HepG2 (cell line): Measurements from ENCODE around the gene NFATC4. TPM values are rescaled to one million over a fixed set of nuclear protein-coding genes. Genes with fewer than 3 reads are reported as not detected.

Experiments used
- ATAC-seq: fragments of 200-7000 bp; cut with Tn5 transposase; 3 replicates; pipeline ENCODE4 v1.9.1; 2020; ENCODE audit warnings: mild to moderate bottlenecking, moderate library complexity
- BruUV-seq: library from RNA; stranded (reverse); fragments of 400-500 nt; replicated peaks from 2 replicates; lab custom pipeline; 2021; lab: Mats Ljungman, UMichigan
- CTCF ChIA-PET: fragments of 300-600 bp; formaldehyde crosslinking; extraction: SDS; loops from one replicate; lab custom pipeline; 2021; ENCODE audit warnings: low total read pairs, inconsistent platforms, low intra/inter-chr PET ratio; lab: Yijun Ruan, JAX
- POLR2A ChIA-PET: fragments of 350-600 bp; sonication (Branson Sonifier 250); formaldehyde crosslinking; loops from one replicate; lab custom pipeline; 2020; ENCODE audit warnings: antibody characterized with exemption, inconsistent platforms; lab: Yijun Ruan, JAX
- DNase-seq: peaks from one replicate; pipeline ENCODE4 v3.0.0-alpha.2; 2015; ENCODE audit warnings: low spot score
- FAIRE-seq: peaks from 3 replicates; lab custom pipeline; 2011; peaks lifted over from hg19 to GRCh38; lab: Jason Lieb, UNC
- H2AFZ ChIP-seq: one replicate; pipeline ENCODE4 v1.6.1; 2011; ENCODE audit warnings: low read length, inconsistent platforms
- H3K27ac ChIP-seq: fragments of 300-600 bp; 3 replicates; pipeline ENCODE4 v1.8.0; 2011; ENCODE audit warnings: mixed run types, mild to moderate bottlenecking, mixed read lengths, low read length, inconsistent platforms; ENCODE audit not compliant: insufficient read depth; ENCODE audit errors: extremely low read length
- H3K27me3 ChIP-seq, 2 experiments: fragments of 200-600 bp in 1 of 2; 2 replicates in 1 of 2; 3 replicates in 1 of 2; pipeline versions ENCODE4 v1.6.0 to v1.8.0; 2011; ENCODE audit warnings: low read length in 2 of 2, mild to moderate bottlenecking in 2 of 2, moderate library complexity in 2 of 2, inconsistent platforms in 1 of 2; ENCODE audit not compliant: insufficient read depth in 2 of 2, control insufficient read depth in 1 of 2
- H3K36me3 ChIP-seq, 2 experiments: fragments of 200-600 bp in 1 of 2; replicated peaks in 1 of 2; 2 replicates in 1 of 2; 3 replicates in 1 of 2; pipeline versions ENCODE4 v1.5.1 to v1.8.0; 2011; ENCODE audit warnings: low read length in 2 of 2, inconsistent platforms in 1 of 2; ENCODE audit not compliant: insufficient read depth in 2 of 2, control insufficient read depth in 1 of 2
- H3K4me1 ChIP-seq: 2 replicates; pipeline ENCODE4 v1.5.1; 2012; ENCODE audit warnings: low read length, inconsistent platforms; ENCODE audit not compliant: insufficient read depth
- H3K4me2 ChIP-seq: 2 replicates; pipeline ENCODE4 v1.6.0; 2011; ENCODE audit warnings: low read depth, low read length, inconsistent platforms
- H3K4me3 ChIP-seq, 3 experiments: fragments of 200-600 bp in 1 of 3; sonication (generic), shearing (Covaris generic) in 1 of 3; replicated peaks in 1 of 3; 2 replicates each; pipeline ENCODE4 v1.5.1; 2011 to 2016; ENCODE audit warnings: low read length in 3 of 3, inconsistent platforms in 2 of 3, low read depth in 2 of 3, mild to moderate bottlenecking in 2 of 3, control low read depth in 1 of 3, mixed read lengths in 1 of 3; ENCODE audit not compliant: insufficient read depth in 1 of 3
- H3K79me2 ChIP-seq: one replicate; pipeline ENCODE4 v1.6.1; 2011; ENCODE audit warnings: low read length, inconsistent platforms; ENCODE audit not compliant: insufficient read depth
- H3K9ac ChIP-seq: 2 replicates; pipeline ENCODE4 v1.6.0; 2011; ENCODE audit warnings: mild to moderate bottlenecking, low read depth, low read length, inconsistent platforms; ENCODE audit not compliant: insufficient read depth
- H3K9me3 ChIP-seq: 2 replicates; pipeline ENCODE4 v1.5.1; 2012; ENCODE audit warnings: mild to moderate bottlenecking, low read length
- H4K20me1 ChIP-seq: 2 replicates; pipeline ENCODE4 v1.6.0; 2011; ENCODE audit warnings: inconsistent platforms, mild to moderate bottlenecking, low read length, moderate library complexity; ENCODE audit not compliant: insufficient read depth
- ATF7-NPFF ChIP-seq: sonication (generic); formaldehyde crosslinking; IDR thresholded peaks from 2 replicates; pipeline ENCODE4 v1.8.1; 2023; ENCODE audit warnings: mild to moderate bottlenecking, low read depth, missing genetic modification reagents, moderate library complexity
- GATAD1 ChIP-seq: IDR thresholded peaks from 2 replicates; pipeline ENCODE4 v1.6.1; 2016; ENCODE audit warnings: missing genetic modification reagents, missing compliant biosample characterization
- SPEN ChIP-seq: sonication (generic); formaldehyde crosslinking; IDR thresholded peaks from 2 replicates; pipeline ENCODE4 v1.5.1; 2020; ENCODE audit warnings: low read depth, mild to moderate bottlenecking, missing genetic modification reagents
- ZNF460 ChIP-seq: sonication (generic); formaldehyde crosslinking; IDR thresholded peaks from 2 replicates; pipeline ENCODE4 v1.5.1; 2020; ENCODE audit warnings: missing genetic modification reagents, mild to moderate bottlenecking, borderline replicate concordance
- ZNF652 ChIP-seq: IDR thresholded peaks from 2 replicates; pipeline ENCODE4 v1.6.1; 2016; ENCODE audit warnings: low read depth, borderline replicate concordance
- ZNF776 ChIP-seq: sonication (generic); formaldehyde crosslinking; IDR thresholded peaks from 2 replicates; pipeline ENCODE4 v1.4.0; 2020; ENCODE audit warnings: mild to moderate bottlenecking, missing genetic modification reagents
- ZNF780A ChIP-seq: sonication (generic); formaldehyde crosslinking; IDR thresholded peaks from 2 replicates; pipeline ENCODE4 v1.8.0; 2022; ENCODE audit warnings: mild to moderate bottlenecking, missing genetic modification reagents, moderate library complexity
- ZSCAN25 ChIP-seq: sonication (generic); formaldehyde crosslinking; IDR thresholded peaks from 2 replicates; pipeline ENCODE4 v1.8.0; 2022; ENCODE audit warnings: mild to moderate bottlenecking, missing genetic modification reagents
- WGBS: methylation state at CpG from one replicate; pipeline ENCODE4 v1.1.6; 2017; ENCODE audit warnings: low lambda C conversion rate; 5-methylcytosine and 5-hydroxymethylcytosine counted together
- in situ Hi-C: cut with HindIII; loops from 2 replicates; pipeline ENCODE4 v1.10.0; 2017; ENCODE audit warnings: low pct_unique_long_range_greater_than_20kb; ENCODE audit not compliant: extremely low pct_ligation_motif_present
- intact Hi-C: fragments of 100-400 bp; cut with micrococcal nuclease; formaldehyde crosslinking; loops from one replicate; pipeline ENCODE4 v1.10.0; 2022; ENCODE audit not compliant: unreplicated experiment
- polyA plus RNA-seq, 8 experiments: library from polyadenylated mRNA; depleted of rRNA in 3 of 8; stranded (reverse) in 7 of 8; unstranded in 1 of 8; fragments of >200 nt; fragmentation: Illumina TruSeq in 4 of 8; extraction: Trizol in 4 of 8; gene quantifications; 2 replicates each; pipeline versions ENCODE4 v1.2.1 to v1.2.3, GENCODE V29; 2011 to 2016; ENCODE audit warnings: low read depth in 4 of 8, missing spikeins in 1 of 8, mixed read lengths in 1 of 8; ENCODE audit not compliant: insufficient read depth in 1 of 8
- total RNA-seq, 5 experiments: library from RNA; depleted of rRNA; stranded (reverse); fragments of >200 nt; fragmentation: Illumina TruSeq; extraction: Trizol; gene quantifications; 2 replicates each; pipeline ENCODE4 v1.2.3, GENCODE V29; 2016; ENCODE audit warnings: low read depth in 1 of 5
- TF ChIP-seq, protein P1 (sequence below): sonication (generic); formaldehyde crosslinking; IDR thresholded peaks from 2 replicates; pipeline ENCODE4 v1.5.0; 2020; ENCODE audit warnings: missing genetic modification reagents
- TF ChIP-seq, protein P2 (sequence below): sonication (generic); formaldehyde crosslinking; IDR thresholded peaks from 2 replicates; pipeline ENCODE4 v1.9.0; 2021; ENCODE audit warnings: missing genetic modification reagents, borderline replicate concordance

NFATC4 gene
- total and polyA plus RNA-seq, 2 of the 13 experiments (the other 11 are each of a cell fraction or from before 2014, with no cell fraction given) = 0.04 to 0.15 TPM

DNA sequence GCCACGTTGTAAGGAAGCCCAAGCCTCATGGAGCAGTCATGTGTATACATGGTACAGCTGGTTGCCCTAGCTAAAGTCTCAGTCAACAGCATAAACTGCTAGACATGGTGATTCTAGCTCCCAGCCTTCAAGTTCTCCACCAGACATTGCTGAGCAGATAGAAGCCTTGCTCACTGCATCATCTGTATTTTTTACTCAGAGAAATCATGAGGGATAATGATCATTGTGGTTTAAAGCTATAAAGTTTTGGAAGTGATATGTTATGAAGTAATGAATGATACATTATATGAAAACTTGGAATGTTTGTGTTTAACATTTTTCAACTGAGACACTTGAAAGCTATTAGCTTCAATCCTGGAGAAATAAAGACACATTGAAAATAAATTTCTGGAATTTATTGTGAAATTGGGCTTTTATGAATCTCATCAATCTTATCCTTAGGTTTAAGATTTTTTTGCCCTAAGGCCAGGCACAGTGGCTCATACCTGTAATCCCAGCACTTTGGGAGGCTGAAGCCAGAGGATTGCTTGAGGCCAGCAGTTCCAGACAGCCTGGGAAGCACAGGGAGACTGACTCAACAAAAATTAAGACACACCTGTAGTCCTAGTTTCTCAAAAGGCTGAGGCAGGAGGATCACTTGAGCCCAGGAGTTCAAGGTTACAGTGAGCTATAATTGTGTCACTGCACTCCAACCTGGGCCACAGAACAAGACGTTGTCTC, 5.6 kb upstream of the NFATC4 start:
- Histone ChIP-seq H3K4me3 (no peak overlapping the region), H3K4me2 (no peak overlapping the region), H3K9ac (no peak overlapping the region), H3K27ac (no peak overlapping the region), H3K27me3 (peaks cover 4 to 15% of the 10 kb centered on the region in 2 experiments), H2AFZ (no peak overlapping the region), H3K79me2 (no peaks in the 10 kb centered on the region), H4K20me1 (no peaks in the 10 kb centered on the region), H3K9me3 (no peaks in the 10 kb centered on the region), H3K36me3 (no peaks in the 10 kb centered on the region), H3K4me1 (peaks cover 22% of the 10 kb centered on the region)
- DNase-seq = no peak
- CTCF ChIA-PET = interaction anchor here (7.9 kb wide), 1 partner anchor 71 kb away, joined by 295 read pairs; the partner anchor contains the start of genes CBLN3 and KHNYN
- POLR2A ChIA-PET = interaction anchor here (2.5 to 3.1 kb wide), 3 partner anchors 67 to 80 kb away, joined by 7 to 14 read pairs (median 9); partner anchors contain the start of genes CBLN3 and KHNYN
- WGBS = 1% methylated on average over 2 of the region's 2 CpGs
- ATAC-seq = no peak
- intact Hi-C loops (no loop called here), in situ Hi-C loops (no loop called here)
- no peak for TF ChIP-seq ATF7-NPFF
- TF ChIP-seq SPEN = no peak
- TF ChIP-seq ZSCAN25 (CRISPR knock-in tag) = no peak
- TF ChIP-seq, protein P1, sequence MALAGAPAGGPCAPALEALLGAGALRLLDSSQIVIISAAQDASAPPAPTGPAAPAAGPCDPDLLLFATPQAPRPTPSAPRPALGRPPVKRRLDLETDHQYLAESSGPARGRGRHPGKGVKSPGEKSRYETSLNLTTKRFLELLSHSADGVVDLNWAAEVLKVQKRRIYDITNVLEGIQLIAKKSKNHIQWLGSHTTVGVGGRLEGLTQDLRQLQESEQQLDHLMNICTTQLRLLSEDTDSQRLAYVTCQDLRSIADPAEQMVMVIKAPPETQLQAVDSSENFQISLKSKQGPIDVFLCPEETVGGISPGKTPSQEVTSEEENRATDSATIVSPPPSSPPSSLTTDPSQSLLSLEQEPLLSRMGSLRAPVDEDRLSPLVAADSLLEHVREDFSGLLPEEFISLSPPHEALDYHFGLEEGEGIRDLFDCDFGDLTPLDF (CRISPR knock-in tag) = no peak
- no peak for TF ChIP-seq ZNF652 (CRISPR knock-in tag)
- BruUV-seq = no TSS peak
- no peak for FAIRE-seq

DNA sequence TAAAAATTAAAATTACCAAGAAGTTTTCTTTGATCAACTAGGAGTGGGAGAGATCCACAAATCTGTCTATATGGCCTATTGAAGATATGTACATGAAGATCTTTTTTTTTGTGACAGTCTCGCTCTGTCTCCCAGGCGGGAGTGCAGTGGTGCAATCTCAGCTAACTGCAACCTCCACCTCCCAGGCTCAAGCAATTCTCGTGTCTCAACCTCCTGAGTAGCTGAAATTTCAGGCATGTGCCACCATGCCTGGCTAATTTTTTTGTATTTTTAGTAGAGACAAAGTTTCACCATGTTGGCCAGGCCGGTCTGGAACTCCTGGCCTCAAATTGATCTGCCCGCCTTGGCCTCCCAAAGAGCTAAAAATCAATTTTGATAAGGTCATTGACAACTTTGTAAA, 4.6 kb upstream of the NFATC4 start:
- Histone ChIP-seq H3K36me3 (no peaks in the 10 kb centered on the region), H3K9me3 (no peaks in the 10 kb centered on the region), H3K79me2 (no peaks in the 10 kb centered on the region), H3K9ac (no peak overlapping the region), H3K27ac (no peak overlapping the region), H4K20me1 (no peaks in the 10 kb centered on the region), H3K27me3 (peaks cover 6 to 23% of the 10 kb centered on the region in 2 experiments), H2AFZ (no peak overlapping the region), H3K4me1 (peaks cover 26% of the 10 kb centered on the region), H3K4me3 (no peak overlapping the region), H3K4me2 (no peak overlapping the region)
- FAIRE-seq = no peak
- no peak for ATAC-seq
- no TSS peak for BruUV-seq
- in situ Hi-C loops = no loop called here
- CTCF ChIA-PET = interaction anchor here (7.9 kb wide), 1 partner anchor 70 kb away, joined by 295 read pairs; the partner anchor contains the start of genes CBLN3 and KHNYN
- POLR2A ChIA-PET = interaction anchor here (2.8 kb wide), 1 partner anchor 68 kb away, joined by 14 read pairs; no protein-coding TSS in a partner anchor
- intact Hi-C loops = no loop called here
- no peak for DNase-seq
- 27% methylated on average over 5 of the region's 5 CpGs for WGBS
- TF ChIP-seq, protein P2, sequence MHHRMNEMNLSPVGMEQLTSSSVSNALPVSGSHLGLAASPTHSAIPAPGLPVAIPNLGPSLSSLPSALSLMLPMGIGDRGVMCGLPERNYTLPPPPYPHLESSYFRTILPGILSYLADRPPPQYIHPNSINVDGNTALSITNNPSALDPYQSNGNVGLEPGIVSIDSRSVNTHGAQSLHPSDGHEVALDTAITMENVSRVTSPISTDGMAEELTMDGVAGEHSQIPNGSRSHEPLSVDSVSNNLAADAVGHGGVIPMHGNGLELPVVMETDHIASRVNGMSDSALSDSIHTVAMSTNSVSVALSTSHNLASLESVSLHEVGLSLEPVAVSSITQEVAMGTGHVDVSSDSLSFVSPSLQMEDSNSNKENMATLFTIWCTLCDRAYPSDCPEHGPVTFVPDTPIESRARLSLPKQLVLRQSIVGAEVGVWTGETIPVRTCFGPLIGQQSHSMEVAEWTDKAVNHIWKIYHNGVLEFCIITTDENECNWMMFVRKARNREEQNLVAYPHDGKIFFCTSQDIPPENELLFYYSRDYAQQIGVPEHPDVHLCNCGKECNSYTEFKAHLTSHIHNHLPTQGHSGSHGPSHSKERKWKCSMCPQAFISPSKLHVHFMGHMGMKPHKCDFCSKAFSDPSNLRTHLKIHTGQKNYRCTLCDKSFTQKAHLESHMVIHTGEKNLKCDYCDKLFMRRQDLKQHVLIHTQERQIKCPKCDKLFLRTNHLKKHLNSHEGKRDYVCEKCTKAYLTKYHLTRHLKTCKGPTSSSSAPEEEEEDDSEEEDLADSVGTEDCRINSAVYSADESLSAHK = no peak
- no peak for TF ChIP-seq ZNF460
- no peak for TF ChIP-seq GATAD1
- no peak for TF ChIP-seq ZNF780A (CRISPR knock-in tag)
- TF ChIP-seq ZNF776 = no peak
